ENCODE data around the gene NOL6. TPM values are rescaled to one million over a fixed set of nuclear protein-coding genes. Genes with fewer than 3 reads are reported as not detected.

The NOL6 gene
- total RNA-seq, 1 experiment from 2014 or later = 36.4 TPM

GRCh38 chr9:33446946-33447798 is 26.6 kb downstream of the NOL6 start, which contains the start of gene AQP3:
Gene AQP3, minus strand, starts transcription at chr9:33447593. Its CDS starts 63 bp downstream, at chr9:33447530.
- POLR2A ChIA-PET = interaction anchor here (0.7 kb wide), 1 partner anchor 26 kb away, joined by 6 read pairs; the partner anchor contains the start of gene NOL6
- peak within 1 kb of the TSS; percentile 92 for H2AFZ ChIP-seq (ENCODE audit: low read depth, low read length, poor library complexity, severe bottlenecking)
- no TSS peak for BruUV-seq (replicated peaks)
- RAD21 ChIA-PET (ENCODE audit: low non-redundant PET in 1 of 2, low total read pairs in 2 of 2, uncharacterized antibody in 2 of 2, unreplicated experiment in 2 of 2) = interaction anchor here in 1 of 2 experiments (0.9 kb wide), 1 partner anchor 32 kb away, joined by 3 read pairs; no protein-coding TSS in a partner anchor
- intact Hi-C loops (cut with micrococcal nuclease) = no loop called here
- peaks cover 44 to 53% of the 10 kb centered on the region in 2 experiments for H3K4me1 ChIP-seq (ENCODE audit: control insufficient read depth in 1 of 2, insufficient read depth in 2 of 2, low read length in 2 of 2)
- H3K27ac ChIP-seq (ENCODE audit: low read depth, low read length) = no peak within 1 kb of the TSS
- H3K9ac ChIP-seq (ENCODE audit: low read length) = peak within 1 kb of the TSS; percentile 38
- H3K4me2 ChIP-seq (ENCODE audit: low read length) = peak within 1 kb of the TSS; percentile 97
- CTCF ChIA-PET = interaction anchor here (0.8 to 2.1 kb wide), 5 partner anchors 12 to 32 kb away, joined by 3 to 12 read pairs (median 4); no protein-coding TSS in a partner anchor
- H3K36me3 ChIP-seq (ENCODE audit: control insufficient read depth in 1 of 2, insufficient read depth in 2 of 2, low read length in 2 of 2) = no peaks in the 10 kb centered on the region
- TF ChIP-seq RAD21 (IDR thresholded peaks at IDR 0.05; ENCODE audit: low read depth) (no peak), CTCF (IDR thresholded peaks at IDR 0.05 in 2 of 3, conservative IDR thresholded peaks at IDR 0.05 in 1 of 3; ENCODE audit: borderline replicate concordance in 1 of 3, insufficient read depth in 1 of 3, low read depth in 2 of 3, low read length in 2 of 3) (peak; percentile 31 to 58 (median 42); a peak in 5 of 6 replicates)
- no peaks in the 10 kb centered on the region for H3K79me2 ChIP-seq (ENCODE audit: insufficient read depth, low read length)
- H3K9me3 ChIP-seq (ENCODE audit: control insufficient read depth in 1 of 2, insufficient read depth in 1 of 2, low read depth in 1 of 2, low read length in 2 of 2) = no peaks in the 10 kb centered on the region
- H3K27me3 ChIP-seq (ENCODE audit: insufficient read depth, low read length) = no peaks in the 10 kb centered on the region
- H3K4me3 ChIP-seq (replicated peaks in 1 of 2; ENCODE audit: low read depth in 1 of 2, low read length in 2 of 2) = peak within 1 kb of the TSS; percentile 46 to 61
- peak; percentile 90 for ATAC-seq
- no peak for DNase-seq (ENCODE audit: low read depth, low spot score)
- H3K9me2 ChIP-seq (ENCODE audit: insufficient read depth) = no peaks in the 10 kb centered on the region
- H4K20me1 ChIP-seq (ENCODE audit: insufficient read depth) = no peaks in the 10 kb centered on the region

Data from HCT116 (cell line).